Erythroblast (primary cell): ENCODE measurements around the gene UBE2D3.

Source experiments
- GATA1 ChIP-seq: IDR thresholded peaks from 2 replicates; pipeline ENCODE4 v1.6.1; 2011; ENCODE audit warnings: low read depth, mild to moderate bottlenecking, control low read depth, low read length, moderate library complexity
- POLR2A ChIP-seq: IDR thresholded peaks from 2 replicates; pipeline ENCODE4 v1.6.1; 2011; ENCODE audit warnings: mild to moderate bottlenecking, low read length

- TF ChIP-seq POLR2A, result no peak
- no peak for TF ChIP-seq GATA1
These were observed 17.7 kb downstream of the UBE2D3 start for GRCh38 chr4:102809691-102810090.
